Measurements from ENCODE around the gene F2RL1.

The F2RL1 gene

DNA sequence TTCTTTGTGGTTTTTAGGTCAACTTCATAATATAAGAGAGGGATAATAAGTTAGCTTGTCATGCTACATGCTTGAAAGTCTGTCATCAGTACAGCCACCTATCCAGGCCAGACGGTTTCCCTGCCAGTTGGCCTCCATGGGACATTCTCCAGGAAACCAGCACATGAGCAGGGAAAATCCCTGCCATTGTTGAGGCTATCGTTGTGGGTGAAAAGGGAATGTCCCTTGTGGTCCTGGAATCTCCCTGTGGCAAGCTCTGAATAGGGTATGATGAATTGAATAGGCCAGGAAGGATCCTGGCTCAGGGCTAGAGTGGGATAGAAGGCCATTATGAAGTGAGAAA lies 12.3 kb downstream of the F2RL1 start:
- no peak overlapping the region for H3K4me3 ChIP-seq (ENCODE audit: low read length)
- H3K4me2 ChIP-seq (ENCODE audit: low read depth, low read length), result no peak overlapping the region
- no peak overlapping the region for H2AFZ ChIP-seq (ENCODE audit: low read length)
- H3K27ac ChIP-seq (ENCODE audit: low read length), result no peak overlapping the region
- no peaks in the 10 kb centered on the region for H3K79me2 ChIP-seq (ENCODE audit: low read length)
- no peaks in the 10 kb centered on the region for H3K27me3 ChIP-seq (replicated peaks; ENCODE audit: insufficient read depth, low read length)
- H3K9me3 ChIP-seq (replicated peaks; ENCODE audit: insufficient read depth, low read length), result no peaks in the 10 kb centered on the region
- no peaks in the 10 kb centered on the region for H3F3A ChIP-seq (ENCODE audit: insufficient read depth, low read length)
- no peak for DNase-seq
- no peaks in the 10 kb centered on the region for H4K20me1 ChIP-seq (ENCODE audit: insufficient read depth, low read length)
- no peak overlapping the region for H3K9ac ChIP-seq (ENCODE audit: low read length)
- H3K9me2 ChIP-seq (replicated peaks; ENCODE audit: insufficient read depth, low read length), result no peaks in the 10 kb centered on the region
- no peaks in the 10 kb centered on the region for H3K4me1 ChIP-seq (ENCODE audit: low read length)
- TF ChIP-seq, protein P1, sequence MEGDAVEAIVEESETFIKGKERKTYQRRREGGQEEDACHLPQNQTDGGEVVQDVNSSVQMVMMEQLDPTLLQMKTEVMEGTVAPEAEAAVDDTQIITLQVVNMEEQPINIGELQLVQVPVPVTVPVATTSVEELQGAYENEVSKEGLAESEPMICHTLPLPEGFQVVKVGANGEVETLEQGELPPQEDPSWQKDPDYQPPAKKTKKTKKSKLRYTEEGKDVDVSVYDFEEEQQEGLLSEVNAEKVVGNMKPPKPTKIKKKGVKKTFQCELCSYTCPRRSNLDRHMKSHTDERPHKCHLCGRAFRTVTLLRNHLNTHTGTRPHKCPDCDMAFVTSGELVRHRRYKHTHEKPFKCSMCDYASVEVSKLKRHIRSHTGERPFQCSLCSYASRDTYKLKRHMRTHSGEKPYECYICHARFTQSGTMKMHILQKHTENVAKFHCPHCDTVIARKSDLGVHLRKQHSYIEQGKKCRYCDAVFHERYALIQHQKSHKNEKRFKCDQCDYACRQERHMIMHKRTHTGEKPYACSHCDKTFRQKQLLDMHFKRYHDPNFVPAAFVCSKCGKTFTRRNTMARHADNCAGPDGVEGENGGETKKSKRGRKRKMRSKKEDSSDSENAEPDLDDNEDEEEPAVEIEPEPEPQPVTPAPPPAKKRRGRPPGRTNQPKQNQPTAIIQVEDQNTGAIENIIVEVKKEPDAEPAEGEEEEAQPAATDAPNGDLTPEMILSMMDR (IDR thresholded peaks at IDR 0.05; ENCODE audit: low read length), result no peak
- no peak for TF ChIP-seq EZH2phosphoT487 (IDR thresholded peaks at IDR 0.05; ENCODE audit: low read length)
- TF ChIP-seq EZH2 (optimal IDR thresholded peaks at IDR 0.05; ENCODE audit: low read depth, low read length), result no peak
- H3K36me3 ChIP-seq (replicated peaks; ENCODE audit: insufficient read depth, low read length), result no peaks in the 10 kb centered on the region

DNA sequence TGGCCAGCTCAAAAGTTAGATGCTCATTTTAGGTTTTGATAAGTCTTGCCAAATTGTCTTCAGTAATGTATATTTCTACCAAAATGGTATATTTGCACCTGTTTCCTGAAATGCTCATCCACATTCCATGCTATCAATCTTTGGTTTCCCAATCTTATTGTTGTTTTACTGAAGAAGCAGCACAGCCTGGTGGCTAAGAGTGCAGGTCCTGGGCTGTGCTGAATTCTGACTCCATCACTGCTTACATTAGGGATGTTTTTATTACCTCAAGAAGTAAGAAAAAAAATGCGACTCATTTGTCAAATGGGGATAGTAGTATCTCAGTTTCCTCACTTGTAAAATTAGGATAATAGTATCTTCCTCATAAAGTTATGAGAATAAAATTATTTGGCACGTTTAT lies 17.4 kb downstream of the F2RL1 start:
- TF ChIP-seq, protein P1 (IDR thresholded peaks at IDR 0.05; ENCODE audit: low read length), result no peak
- TF ChIP-seq EZH2phosphoT487 (IDR thresholded peaks at IDR 0.05; ENCODE audit: low read length) (no peak), EZH2 (optimal IDR thresholded peaks at IDR 0.05; ENCODE audit: low read depth, low read length) (no peak)
- H3F3A ChIP-seq (ENCODE audit: insufficient read depth, low read length), result no peaks in the 10 kb centered on the region
- H3K9me3 ChIP-seq (replicated peaks; ENCODE audit: insufficient read depth, low read length), result no peaks in the 10 kb centered on the region
- H2AFZ ChIP-seq (ENCODE audit: low read length), result no peak overlapping the region
- no peaks in the 10 kb centered on the region for H3K4me1 ChIP-seq (ENCODE audit: low read length)
- H3K36me3 ChIP-seq (replicated peaks; ENCODE audit: insufficient read depth, low read length), result no peaks in the 10 kb centered on the region
- DNase-seq, result no peak
- no peak overlapping the region for H3K4me2 ChIP-seq (ENCODE audit: low read depth, low read length)
- H3K9me2 ChIP-seq (replicated peaks; ENCODE audit: insufficient read depth, low read length), result no peaks in the 10 kb centered on the region
- no peaks in the 10 kb centered on the region for H3K27me3 ChIP-seq (replicated peaks; ENCODE audit: insufficient read depth, low read length)
- no peak overlapping the region for H3K9ac ChIP-seq (ENCODE audit: low read length)
- H4K20me1 ChIP-seq (ENCODE audit: insufficient read depth, low read length), result no peaks in the 10 kb centered on the region
- no peak overlapping the region for H3K4me3 ChIP-seq (ENCODE audit: low read length)
- no peak overlapping the region for H3K27ac ChIP-seq (ENCODE audit: low read length)
- no peaks in the 10 kb centered on the region for H3K79me2 ChIP-seq (ENCODE audit: low read length)

DNA sequence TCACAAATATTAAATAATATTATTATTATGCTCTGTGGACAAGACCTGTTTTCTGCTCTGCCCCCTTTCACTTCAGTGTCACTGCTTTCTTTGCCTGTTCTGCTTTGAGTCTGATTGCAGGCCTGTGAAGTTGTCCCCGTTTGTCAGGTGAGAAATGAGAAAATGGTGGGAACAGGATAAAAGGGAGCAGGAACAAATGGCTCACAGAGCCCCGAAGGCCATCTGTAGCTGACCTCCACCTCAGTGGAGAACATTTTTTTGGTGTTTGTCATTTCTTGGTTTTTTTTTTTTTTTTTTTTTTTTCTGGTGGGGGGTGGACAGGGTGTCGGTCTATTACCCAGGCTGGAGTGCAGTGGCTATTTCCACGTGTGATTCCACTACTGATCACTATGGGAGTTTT lies 17.8 kb downstream of the F2RL1 start:
- H3K27ac ChIP-seq (ENCODE audit: low read length), result no peak overlapping the region
- no peak overlapping the region for H3K4me2 ChIP-seq (ENCODE audit: low read depth, low read length)
- H3K79me2 ChIP-seq (ENCODE audit: low read length), result no peaks in the 10 kb centered on the region
- H3F3A ChIP-seq (ENCODE audit: insufficient read depth, low read length), result no peaks in the 10 kb centered on the region
- no peaks in the 10 kb centered on the region for H3K36me3 ChIP-seq (replicated peaks; ENCODE audit: insufficient read depth, low read length)
- no peaks in the 10 kb centered on the region for H3K27me3 ChIP-seq (replicated peaks; ENCODE audit: insufficient read depth, low read length)
- TF ChIP-seq EZH2phosphoT487 (IDR thresholded peaks at IDR 0.05; ENCODE audit: low read length), result no peak
- TF ChIP-seq EZH2 (optimal IDR thresholded peaks at IDR 0.05; ENCODE audit: low read depth, low read length), result no peak
- TF ChIP-seq, protein P1 (IDR thresholded peaks at IDR 0.05; ENCODE audit: low read length), result no peak
- no peaks in the 10 kb centered on the region for H3K9me2 ChIP-seq (replicated peaks; ENCODE audit: insufficient read depth, low read length)
- no peaks in the 10 kb centered on the region for H4K20me1 ChIP-seq (ENCODE audit: insufficient read depth, low read length)
- H3K4me1 ChIP-seq (ENCODE audit: low read length), result no peaks in the 10 kb centered on the region
- no peaks in the 10 kb centered on the region for H3K9me3 ChIP-seq (replicated peaks; ENCODE audit: insufficient read depth, low read length)
- H3K4me3 ChIP-seq (ENCODE audit: low read length), result no peak overlapping the region
- H2AFZ ChIP-seq (ENCODE audit: low read length), result no peak overlapping the region
- DNase-seq, result no peak
- no peak overlapping the region for H3K9ac ChIP-seq (ENCODE audit: low read length)
